IMR-90 (cell line): ENCODE data around the gene CNKSR2. TPM values are rescaled to one million over a fixed set of nuclear protein-coding genes. Genes with fewer than 3 reads are reported as not detected.

Source experiments
- ATAC-seq: fragments of 200-7000 bp; cut with Tn5 transposase; 2 replicates; pipeline ENCODE4 v1.9.1; 2020; ENCODE audit warnings: low read depth, mild to moderate bottlenecking, moderate library complexity
- BruUV-seq: library from RNA; stranded (reverse); fragments of 400-500 nt; replicated peaks from 2 replicates; lab custom pipeline; 2021; lab: Mats Ljungman, UMichigan
- CTCF ChIA-PET: fragments of 300-600 bp; formaldehyde crosslinking; extraction: SDS; loops from one replicate; lab custom pipeline; 2021; ENCODE audit warnings: antibody characterized with exemption; lab: Yijun Ruan, JAX
- POLR2A ChIA-PET: fragments of 300-600 bp; sonication (Branson Sonifier 250); formaldehyde crosslinking; loops from one replicate; lab custom pipeline; 2022; ENCODE audit warnings: antibody characterized with exemption; ENCODE audit not compliant: unreplicated experiment; lab: Charles Lee
- DNase-seq: peaks from one replicate; pipeline ENCODE4 v3.0.0; 2013
- H2AFZ ChIP-seq: replicated peaks from 2 replicates; pipeline ENCODE3; 2013; ENCODE audit warnings: low read length, mild to moderate bottlenecking; ENCODE audit not compliant: poor library complexity
- H2AK5ac ChIP-seq: 2 replicates; pipeline ENCODE4 v1.6.1; 2013; ENCODE audit warnings: low read depth, low read length, inconsistent platforms
- H2AK9ac ChIP-seq: replicated peaks from 2 replicates; pipeline ENCODE3; 2013; ENCODE audit warnings: mild to moderate bottlenecking, low read depth, low read length, moderate library complexity; ENCODE audit not compliant: poor library complexity
- H2BK120ac ChIP-seq: 2 replicates; pipeline ENCODE4 v1.6.1; 2013; ENCODE audit warnings: low read depth, low read length, inconsistent platforms
- H2BK15ac ChIP-seq: 3 replicates; pipeline ENCODE4 v1.6.1; 2013; ENCODE audit warnings: low read depth, low read length, inconsistent platforms
- H2BK20ac ChIP-seq: 2 replicates; pipeline ENCODE4 v1.6.1; 2013; ENCODE audit warnings: low read depth, mild to moderate bottlenecking, inconsistent platforms, low read length, moderate library complexity
- H2BK5ac ChIP-seq: 2 replicates; pipeline ENCODE4 v1.6.1; 2013; ENCODE audit warnings: mild to moderate bottlenecking, low read depth, low read length, inconsistent platforms; ENCODE audit not compliant: poor library complexity, severe bottlenecking
- H3K14ac ChIP-seq: replicated peaks from 2 replicates; pipeline ENCODE4 v1.6.1; 2013; ENCODE audit warnings: low read depth, low read length, inconsistent platforms
- H3K18ac ChIP-seq: 2 replicates; pipeline ENCODE4 v1.6.1; 2013; ENCODE audit warnings: low read depth, low read length, control low read depth
- H3K23ac ChIP-seq: 2 replicates; pipeline ENCODE4 v1.6.1; 2013; ENCODE audit warnings: low read depth, low read length, inconsistent platforms
- H3K27ac ChIP-seq: 2 replicates; pipeline ENCODE4 v1.5.1; 2013; ENCODE audit warnings: mild to moderate bottlenecking, control low read depth, low read length; ENCODE audit not compliant: insufficient read depth
- H3K27me3 ChIP-seq: 2 replicates; pipeline ENCODE4 v1.6.1; 2013; ENCODE audit warnings: low read length; ENCODE audit not compliant: control insufficient read depth, insufficient read depth
- H3K36me3 ChIP-seq: 2 replicates; pipeline ENCODE4 v1.6.1; 2013; ENCODE audit warnings: low read length, mixed read lengths; ENCODE audit not compliant: control insufficient read depth, insufficient read depth
- H3K4ac ChIP-seq: 2 replicates; pipeline ENCODE4 v1.6.1; 2013; ENCODE audit warnings: low read depth, low read length, inconsistent platforms
- H3K4me1 ChIP-seq: 2 replicates; pipeline ENCODE4 v1.6.1; 2013; ENCODE audit warnings: low read length, mixed read lengths; ENCODE audit not compliant: control insufficient read depth, insufficient read depth
- H3K4me2 ChIP-seq: 2 replicates; pipeline ENCODE4 v1.6.1; 2013; ENCODE audit warnings: low read depth, mild to moderate bottlenecking, control low read depth, low read length, moderate library complexity
- H3K4me3 ChIP-seq: 2 replicates; pipeline ENCODE4 v1.5.1; 2013; ENCODE audit warnings: low read depth, mild to moderate bottlenecking, control low read depth, low read length, moderate library complexity; ENCODE audit not compliant: insufficient read depth
- H3K56ac ChIP-seq: 2 replicates; pipeline ENCODE4 v1.6.1; 2013; ENCODE audit warnings: low read length, inconsistent platforms; ENCODE audit not compliant: insufficient read depth; ENCODE audit errors: extremely low read depth
- H3K79me1 ChIP-seq, 2 experiments: 2 replicates each; pipeline ENCODE4 v1.6.1; 2013; ENCODE audit warnings: low read length in 2 of 2, inconsistent platforms in 1 of 2, low read depth in 1 of 2
- H3K9ac ChIP-seq: 2 replicates; pipeline ENCODE4 v1.6.1; 2013; ENCODE audit warnings: low read depth, low read length, control low read depth
- H3K9me1 ChIP-seq: 2 replicates; pipeline ENCODE4 v1.6.1; 2013; ENCODE audit warnings: low read length, inconsistent platforms; ENCODE audit not compliant: insufficient read depth
- H3K9me3 ChIP-seq: 2 replicates; pipeline ENCODE4 v1.6.1; 2013; ENCODE audit warnings: low read length; ENCODE audit not compliant: control insufficient read depth, insufficient read depth
- H4K20me1 ChIP-seq: 2 replicates; pipeline ENCODE4 v1.6.1; 2013; ENCODE audit warnings: low read length, inconsistent platforms; ENCODE audit not compliant: insufficient read depth
- H4K5ac ChIP-seq: 2 replicates; pipeline ENCODE4 v1.6.1; 2013; ENCODE audit warnings: mild to moderate bottlenecking, low read depth, low read length, control low read depth
- H4K8ac ChIP-seq, 2 experiments: 2 replicates each; pipeline ENCODE4 v1.6.1; 2013; ENCODE audit warnings: low read depth in 2 of 2, low read length in 2 of 2, control low read depth in 1 of 2, inconsistent platforms in 1 of 2
- H4K91ac ChIP-seq: 2 replicates; pipeline ENCODE4 v1.6.1; 2013; ENCODE audit warnings: low read depth, low read length, inconsistent platforms; ENCODE audit not compliant: insufficient read depth
- BHLHE40 ChIP-seq: fragments of 150-350 bp; IDR thresholded peaks from 2 replicates; pipeline ENCODE4 v1.6.1; 2016; ENCODE audit warnings: mild to moderate bottlenecking, low read depth, low read length
- CEBPB ChIP-seq: IDR thresholded peaks from 2 replicates; pipeline ENCODE4 v1.6.1; 2012; ENCODE audit warnings: low read depth, low read length, improper control_type of control experiment
- CHD1 ChIP-seq: IDR thresholded peaks from 2 replicates; pipeline ENCODE4 v1.6.1; 2012; ENCODE audit warnings: low read depth, low read length, improper control_type of control experiment
- CTCF ChIP-seq: conservative IDR thresholded peaks from 2 replicates; pipeline ENCODE4 v1.5.1; 2012; ENCODE audit warnings: mild to moderate bottlenecking, low read depth, low read length, improper control_type of control experiment
- ELK1 ChIP-seq: fragments of 150-350 bp; IDR thresholded peaks from 2 replicates; pipeline ENCODE4 v1.6.1; 2016; ENCODE audit warnings: low read depth, mild to moderate bottlenecking, low read length, moderate library complexity, borderline replicate concordance
- FOS ChIP-seq: fragments of 150-350 bp; IDR thresholded peaks from 2 replicates; pipeline ENCODE4 v1.6.1; 2016; ENCODE audit warnings: low read depth, low read length
- MAFK ChIP-seq: IDR thresholded peaks from 2 replicates; pipeline ENCODE4 v1.6.1; 2012; ENCODE audit warnings: low read depth, low read length, improper control_type of control experiment
- NFE2L2 ChIP-seq: fragments of 150-350 bp; IDR thresholded peaks from 2 replicates; pipeline ENCODE4 v1.6.1; 2016; ENCODE audit warnings: low read depth, mild to moderate bottlenecking, low read length
- POLR2A ChIP-seq: IDR thresholded peaks from 2 replicates; pipeline ENCODE4 v1.6.1; 2012; ENCODE audit warnings: mild to moderate bottlenecking, low read depth, low read length
- RAD21 ChIP-seq: IDR thresholded peaks from 2 replicates; pipeline ENCODE4 v1.6.1; 2012; ENCODE audit warnings: low read length, improper control_type of control experiment
- RCOR1 ChIP-seq: IDR thresholded peaks from 2 replicates; pipeline ENCODE4 v1.6.1; 2012; ENCODE audit warnings: mild to moderate bottlenecking, low read length, improper control_type of control experiment; ENCODE audit not compliant: insufficient replicate concordance
- SMC3 ChIP-seq: fragments of 150-350 bp; IDR thresholded peaks from 2 replicates; pipeline ENCODE4 v1.6.1; 2016; ENCODE audit warnings: low read depth, mild to moderate bottlenecking, antibody characterized with exemption, low read length, moderate library complexity
- USF2 ChIP-seq: fragments of 150-350 bp; IDR thresholded peaks from 2 replicates; pipeline ENCODE4 v1.6.1; 2017; ENCODE audit warnings: mild to moderate bottlenecking, antibody characterized with exemption, low read length, low read depth
- WGBS, 2 experiments: methylation state at CpG; one replicate each; pipeline versions ENCODE4 v1.1.5 to v1.1.7; 2013; ENCODE audit warnings: missing lambda C conversion rate in 2 of 2; ENCODE audit not compliant: insufficient read length in 1 of 2; ENCODE audit errors: extremely low coverage in 2 of 2; 5-methylcytosine and 5-hydroxymethylcytosine counted together
- dilution Hi-C: fragments of 300-500 bp; cut with HindIII; formaldehyde crosslinking; loops from one replicate; pipeline ENCODE4 v1.14.3; 2018; ENCODE audit warnings: low sequenced_read_pairs; ENCODE audit not compliant: unreplicated experiment
- in situ Hi-C: fragments of 300-500 bp; cut with MboI; formaldehyde crosslinking; loops from 3 replicates; pipeline ENCODE4 v1.14.3; 2019; ENCODE audit warnings: low sequenced_read_pairs, inconsistent platforms, mixed read lengths
- intact Hi-C: fragments of 100-400 bp; cut with micrococcal nuclease; formaldehyde crosslinking; loops from 2 replicates; pipeline ENCODE4 v1.10.0; 2022
- polyA plus RNA-seq, 3 experiments: library from polyadenylated mRNA; depleted of rRNA; stranded (reverse); fragments of >200 nt; gene quantifications; 2 replicates each; pipeline ENCODE4 v1.2.3, GENCODE V29; 2012; ENCODE audit warnings: low replicate concordance in 1 of 3
- total RNA-seq: library from RNA; depleted of rRNA; stranded (reverse); fragments of >200 nt; gene quantifications from 2 replicates; pipeline ENCODE4 v1.2.3, GENCODE V29; 2012

Gene CNKSR2
- total and polyA plus RNA-seq, 2 of the 4 experiments (the other 2 are of a cell fraction): 0.14 to 0.90 TPM

- no CpG with 5 or more reads among the region's 3 CpGs for WGBS, 2 experiments
- in situ Hi-C loops: no loop called here
These were observed 285.1 kb downstream of the CNKSR2 start for GRCh38 chrX:21659320-21659719.

More at GRCh38 chrX:21659320-21659719, 285.1 kb downstream of the CNKSR2 start:
- Histone ChIP-seq H3K4me3 (no peak overlapping the region), H4K91ac (no peak overlapping the region), H2BK120ac (no peak overlapping the region), H4K20me1 (no peaks in the 10 kb centered on the region), H3K27me3 (no peaks in the 10 kb centered on the region; the same call in 1 of the 2 replicates), H2BK5ac (no peak overlapping the region), H3K9ac (no peak overlapping the region), H3K27ac (no peak overlapping the region), H3K9me3 (peaks cover 11% of the 10 kb centered on the region; the same call in 1 of the 2 replicates), H3K4me2 (no peak overlapping the region), H3K56ac (no peak overlapping the region), H2AFZ (no peak overlapping the region), H3K14ac (no peak overlapping the region), H3K4ac (no peak overlapping the region), H4K5ac (no peak overlapping the region), H2BK20ac (no peak overlapping the region), H3K36me3 (no peaks in the 10 kb centered on the region), H2AK9ac (no peak overlapping the region), H3K4me1 (no peaks in the 10 kb centered on the region), H2BK15ac (no peak overlapping the region), H2AK5ac (no peak overlapping the region), H3K79me1 (no peaks in the 10 kb centered on the region), H3K23ac (no peak overlapping the region), H4K8ac (no peak overlapping the region), H3K9me1 (no peaks in the 10 kb centered on the region), H3K18ac (no peak overlapping the region)
- dilution Hi-C loops: no loop called here
- DNase-seq (no peak), ATAC-seq (no peak)
- TF ChIP-seq FOS: no peak
- TF ChIP-seq CEBPB: no peak
- TF ChIP-seq BHLHE40: no peak
- TF ChIP-seq CTCF: no peak
- no peak for TF ChIP-seq RCOR1
- TF ChIP-seq SMC3: no peak
- no peak for TF ChIP-seq ELK1
- no peak for TF ChIP-seq NFE2L2
- no peak for TF ChIP-seq POLR2A
- no peak for TF ChIP-seq CHD1
- no peak for TF ChIP-seq MAFK
- TF ChIP-seq RAD21: no peak
- TF ChIP-seq USF2: no peak
- POLR2A ChIA-PET: no interaction called here
- CTCF ChIA-PET: no interaction called here
- intact Hi-C loops: no loop called here
- BruUV-seq: no TSS peak
